DOHH2 (cell line): Measurements from ENCODE around the gene DPP8.
"Not testable (repeated sequence)": the region's sequence is repeated elsewhere in the genome, so short reads cannot be mapped to it uniquely, and the experiment has no call there.

Experiments used
- CTCF ChIP-seq: fragments of 200-600 bp; sonication (generic); IDR thresholded peaks from one replicate; pipeline ENCODE4 v1.5.1; 2014; ENCODE audit warnings: antibody characterized with exemption, mild to moderate bottlenecking, low read depth, low read length; ENCODE audit not compliant: poor library complexity, severe bottlenecking
- EZH2phosphoT487 ChIP-seq: fragments of 200-600 bp; sonication (generic); IDR thresholded peaks from 2 replicates; pipeline ENCODE4 v1.6.1; 2017; ENCODE audit warnings: borderline replicate concordance, mild to moderate bottlenecking, antibody characterized with exemption, low read length, moderate library complexity, mixed read lengths

GRCh38 chr15:65463096-65463495 is 54.4 kb downstream of the DPP8 start:
- TF ChIP-seq CTCF, EZH2phosphoT487: not testable (repeated sequence)
